ENCODE measurements around the gene ADCY2. TPM values are rescaled to one million over a fixed set of nuclear protein-coding genes. Genes with fewer than 3 reads are reported as not detected.

Gene ADCY2
- total and polyA plus RNA-seq, 2 experiments from 2014 or later: 23.8 to 74.9 TPM

DNA sequence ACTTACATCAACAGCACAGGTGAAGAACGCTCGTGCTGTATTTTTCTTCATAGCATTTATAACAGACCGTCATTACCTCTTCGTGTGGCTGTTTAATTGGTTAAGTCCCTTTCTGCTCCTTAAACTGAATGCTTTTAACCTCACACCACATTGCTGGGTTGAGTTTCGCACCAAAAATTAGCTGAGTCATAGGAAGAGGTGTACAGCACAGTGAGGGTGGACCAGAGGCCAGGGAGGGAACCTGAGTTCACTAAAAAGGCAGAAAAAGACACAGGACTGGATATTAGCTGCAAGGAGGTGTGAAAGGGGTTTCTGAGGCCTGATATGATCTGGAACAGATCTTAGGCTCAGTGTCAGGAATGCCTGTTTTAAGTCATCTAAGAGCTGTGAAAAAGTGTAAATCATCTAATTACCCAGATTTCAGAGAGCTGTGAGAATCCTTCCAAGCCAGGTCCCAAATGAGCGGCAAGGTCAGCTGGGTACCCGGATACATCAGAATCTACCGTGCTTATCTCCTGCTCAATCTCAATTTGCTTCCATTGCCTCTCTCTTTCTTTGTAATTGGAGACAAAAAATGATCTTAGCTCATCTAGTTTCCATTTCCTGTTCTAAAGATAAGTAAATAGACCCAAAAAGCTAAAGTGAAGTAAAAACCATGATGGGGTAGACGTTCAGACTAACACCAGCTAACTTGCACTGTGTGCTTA is 462.1 kb downstream of the ADCY2 start:
- Histone ChIP-seq H3K4me3 (no peak overlapping the region), H2AFZ (no peak overlapping the region), H3K27me3 (ENCODE audit: insufficient read depth) (no peaks in the 10 kb centered on the region), H3F3A (replicated peaks; ENCODE audit: low read depth) (no peaks in the 10 kb centered on the region), H4K20me1 (replicated peaks; ENCODE audit: insufficient read depth) (peaks cover 4% of the 10 kb centered on the region; the same call in 1 of the 2 replicates), H3K4me1 (ENCODE audit: insufficient read depth) (no peaks in the 10 kb centered on the region), H3K4me2 (no peak overlapping the region), H3K27ac (ENCODE audit: low read depth) (no peak overlapping the region), H3K36me3 (ENCODE audit: insufficient read depth) (peaks cover 10% of the 10 kb centered on the region; the same call in 1 of the 2 replicates), H3K9me2 (ENCODE audit: insufficient read depth) (0 out of 2 replicates have a peak, but pooled peaks cover 3% of the 10 kb centered on the region), H3K79me2 (replicated peaks; ENCODE audit: insufficient read depth) (no peaks in the 10 kb centered on the region)
- peak overlapping the region; percentile 49 for H3K27ac Mint-ChIP-seq
- no peaks in the 10 kb centered on the region for H3K27me3 Mint-ChIP-seq (ENCODE audit: insufficient read depth, low read depth, poor library complexity)
- DNase-seq (ENCODE audit: low spot score) (no peak), ATAC-seq (no peak)
- no peak overlapping the region for H3K4me3 Mint-ChIP-seq
- TF ChIP-seq JUNB (IDR thresholded peaks at IDR 0.05; ENCODE audit: unreplicated experiment): no peak
- no peak for TF ChIP-seq EZH2phosphoT487 (IDR thresholded peaks at IDR 0.05; ENCODE audit: unreplicated experiment)
- no peak for TF ChIP-seq EZH2 (IDR thresholded peaks at IDR 0.05; ENCODE audit: low read depth, unreplicated experiment)
- TF ChIP-seq, protein P1, sequence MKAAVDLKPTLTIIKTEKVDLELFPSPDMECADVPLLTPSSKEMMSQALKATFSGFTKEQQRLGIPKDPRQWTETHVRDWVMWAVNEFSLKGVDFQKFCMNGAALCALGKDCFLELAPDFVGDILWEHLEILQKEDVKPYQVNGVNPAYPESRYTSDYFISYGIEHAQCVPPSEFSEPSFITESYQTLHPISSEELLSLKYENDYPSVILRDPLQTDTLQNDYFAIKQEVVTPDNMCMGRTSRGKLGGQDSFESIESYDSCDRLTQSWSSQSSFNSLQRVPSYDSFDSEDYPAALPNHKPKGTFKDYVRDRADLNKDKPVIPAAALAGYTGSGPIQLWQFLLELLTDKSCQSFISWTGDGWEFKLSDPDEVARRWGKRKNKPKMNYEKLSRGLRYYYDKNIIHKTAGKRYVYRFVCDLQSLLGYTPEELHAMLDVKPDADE (IDR thresholded peaks at IDR 0.05): no peak
- no peak for TF ChIP-seq NANOG (IDR thresholded peaks at IDR 0.05; ENCODE audit: borderline replicate concordance)
- TF ChIP-seq POLR2AphosphoS5 (IDR thresholded peaks at IDR 0.05; ENCODE audit: low read depth): no peak
- TF ChIP-seq, protein P2, sequence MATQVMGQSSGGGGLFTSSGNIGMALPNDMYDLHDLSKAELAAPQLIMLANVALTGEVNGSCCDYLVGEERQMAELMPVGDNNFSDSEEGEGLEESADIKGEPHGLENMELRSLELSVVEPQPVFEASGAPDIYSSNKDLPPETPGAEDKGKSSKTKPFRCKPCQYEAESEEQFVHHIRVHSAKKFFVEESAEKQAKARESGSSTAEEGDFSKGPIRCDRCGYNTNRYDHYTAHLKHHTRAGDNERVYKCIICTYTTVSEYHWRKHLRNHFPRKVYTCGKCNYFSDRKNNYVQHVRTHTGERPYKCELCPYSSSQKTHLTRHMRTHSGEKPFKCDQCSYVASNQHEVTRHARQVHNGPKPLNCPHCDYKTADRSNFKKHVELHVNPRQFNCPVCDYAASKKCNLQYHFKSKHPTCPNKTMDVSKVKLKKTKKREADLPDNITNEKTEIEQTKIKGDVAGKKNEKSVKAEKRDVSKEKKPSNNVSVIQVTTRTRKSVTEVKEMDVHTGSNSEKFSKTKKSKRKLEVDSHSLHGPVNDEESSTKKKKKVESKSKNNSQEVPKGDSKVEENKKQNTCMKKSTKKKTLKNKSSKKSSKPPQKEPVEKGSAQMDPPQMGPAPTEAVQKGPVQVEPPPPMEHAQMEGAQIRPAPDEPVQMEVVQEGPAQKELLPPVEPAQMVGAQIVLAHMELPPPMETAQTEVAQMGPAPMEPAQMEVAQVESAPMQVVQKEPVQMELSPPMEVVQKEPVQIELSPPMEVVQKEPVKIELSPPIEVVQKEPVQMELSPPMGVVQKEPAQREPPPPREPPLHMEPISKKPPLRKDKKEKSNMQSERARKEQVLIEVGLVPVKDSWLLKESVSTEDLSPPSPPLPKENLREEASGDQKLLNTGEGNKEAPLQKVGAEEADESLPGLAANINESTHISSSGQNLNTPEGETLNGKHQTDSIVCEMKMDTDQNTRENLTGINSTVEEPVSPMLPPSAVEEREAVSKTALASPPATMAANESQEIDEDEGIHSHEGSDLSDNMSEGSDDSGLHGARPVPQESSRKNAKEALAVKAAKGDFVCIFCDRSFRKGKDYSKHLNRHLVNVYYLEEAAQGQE (IDR thresholded peaks at IDR 0.05; ENCODE audit: unreplicated experiment): no peak
- no peak for TF ChIP-seq STAT1 (IDR thresholded peaks at IDR 0.05; ENCODE audit: unreplicated experiment)
- TF ChIP-seq ZNF331 (CRISPR knock-in tag; IDR thresholded peaks at IDR 0.05; ENCODE audit: low read depth): no peak
- TF ChIP-seq ZNF114 (CRISPR knock-in tag; IDR thresholded peaks at IDR 0.05): no peak
- TF ChIP-seq, protein P3, sequence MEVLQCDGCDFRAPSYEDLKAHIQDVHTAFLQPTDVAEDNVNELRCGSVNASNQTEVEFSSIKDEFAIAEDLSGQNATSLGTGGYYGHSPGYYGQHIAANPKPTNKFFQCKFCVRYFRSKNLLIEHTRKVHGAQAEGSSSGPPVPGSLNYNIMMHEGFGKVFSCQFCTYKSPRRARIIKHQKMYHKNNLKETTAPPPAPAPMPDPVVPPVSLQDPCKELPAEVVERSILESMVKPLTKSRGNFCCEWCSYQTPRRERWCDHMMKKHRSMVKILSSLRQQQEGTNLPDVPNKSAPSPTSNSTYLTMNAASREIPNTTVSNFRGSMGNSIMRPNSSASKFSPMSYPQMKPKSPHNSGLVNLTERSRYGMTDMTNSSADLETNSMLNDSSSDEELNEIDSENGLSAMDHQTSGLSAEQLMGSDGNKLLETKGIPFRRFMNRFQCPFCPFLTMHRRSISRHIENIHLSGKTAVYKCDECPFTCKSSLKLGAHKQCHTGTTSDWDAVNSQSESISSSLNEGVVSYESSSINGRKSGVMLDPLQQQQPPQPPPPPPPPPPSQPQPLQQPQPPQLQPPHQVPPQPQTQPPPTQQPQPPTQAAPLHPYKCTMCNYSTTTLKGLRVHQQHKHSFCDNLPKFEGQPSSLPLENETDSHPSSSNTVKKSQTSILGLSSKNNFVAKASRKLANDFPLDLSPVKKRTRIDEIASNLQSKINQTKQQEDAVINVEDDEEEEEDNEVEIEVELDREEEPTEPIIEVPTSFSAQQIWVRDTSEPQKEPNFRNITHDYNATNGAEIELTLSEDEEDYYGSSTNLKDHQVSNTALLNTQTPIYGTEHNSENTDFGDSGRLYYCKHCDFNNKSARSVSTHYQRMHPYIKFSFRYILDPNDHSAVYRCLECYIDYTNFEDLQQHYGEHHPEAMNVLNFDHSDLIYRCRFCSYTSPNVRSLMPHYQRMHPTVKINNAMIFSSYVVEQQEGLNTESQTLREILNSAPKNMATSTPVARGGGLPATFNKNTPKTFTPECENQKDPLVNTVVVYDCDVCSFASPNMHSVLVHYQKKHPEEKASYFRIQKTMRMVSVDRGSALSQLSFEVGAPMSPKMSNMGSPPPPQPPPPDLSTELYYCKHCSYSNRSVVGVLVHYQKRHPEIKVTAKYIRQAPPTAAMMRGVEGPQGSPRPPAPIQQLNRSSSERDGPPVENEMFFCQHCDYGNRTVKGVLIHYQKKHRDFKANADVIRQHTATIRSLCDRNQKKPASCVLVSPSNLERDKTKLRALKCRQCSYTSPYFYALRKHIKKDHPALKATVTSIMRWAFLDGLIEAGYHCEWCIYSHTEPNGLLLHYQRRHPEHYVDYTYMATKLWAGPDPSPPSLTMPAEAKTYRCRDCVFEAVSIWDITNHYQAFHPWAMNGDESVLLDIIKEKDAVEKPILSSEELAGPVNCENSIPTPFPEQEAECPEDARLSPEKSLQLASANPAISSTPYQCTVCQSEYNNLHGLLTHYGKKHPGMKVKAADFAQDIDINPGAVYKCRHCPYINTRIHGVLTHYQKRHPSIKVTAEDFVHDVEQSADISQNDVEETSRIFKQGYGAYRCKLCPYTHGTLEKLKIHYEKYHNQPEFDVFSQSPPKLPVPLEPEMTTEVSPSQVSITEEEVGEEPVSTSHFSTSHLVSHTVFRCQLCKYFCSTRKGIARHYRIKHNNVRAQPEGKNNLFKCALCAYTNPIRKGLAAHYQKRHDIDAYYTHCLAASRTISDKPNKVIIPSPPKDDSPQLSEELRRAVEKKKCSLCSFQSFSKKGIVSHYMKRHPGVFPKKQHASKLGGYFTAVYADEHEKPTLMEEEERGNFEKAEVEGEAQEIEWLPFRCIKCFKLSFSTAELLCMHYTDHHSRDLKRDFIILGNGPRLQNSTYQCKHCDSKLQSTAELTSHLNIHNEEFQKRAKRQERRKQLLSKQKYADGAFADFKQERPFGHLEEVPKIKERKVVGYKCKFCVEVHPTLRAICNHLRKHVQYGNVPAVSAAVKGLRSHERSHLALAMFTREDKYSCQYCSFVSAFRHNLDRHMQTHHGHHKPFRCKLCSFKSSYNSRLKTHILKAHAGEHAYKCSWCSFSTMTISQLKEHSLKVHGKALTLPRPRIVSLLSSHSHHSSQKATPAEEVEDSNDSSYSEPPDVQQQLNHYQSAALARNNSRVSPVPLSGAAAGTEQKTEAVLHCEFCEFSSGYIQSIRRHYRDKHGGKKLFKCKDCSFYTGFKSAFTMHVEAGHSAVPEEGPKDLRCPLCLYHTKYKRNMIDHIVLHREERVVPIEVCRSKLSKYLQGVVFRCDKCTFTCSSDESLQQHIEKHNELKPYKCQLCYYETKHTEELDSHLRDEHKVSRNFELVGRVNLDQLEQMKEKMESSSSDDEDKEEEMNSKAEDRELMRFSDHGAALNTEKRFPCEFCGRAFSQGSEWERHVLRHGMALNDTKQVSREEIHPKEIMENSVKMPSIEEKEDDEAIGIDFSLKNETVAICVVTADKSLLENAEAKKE (CRISPR knock-in tag; IDR thresholded peaks at IDR 0.05): no peak
- TF ChIP-seq CREB1 (CRISPR knock-in tag; IDR thresholded peaks at IDR 0.05; ENCODE audit: low read depth): no peak
- TF ChIP-seq, protein P4, sequence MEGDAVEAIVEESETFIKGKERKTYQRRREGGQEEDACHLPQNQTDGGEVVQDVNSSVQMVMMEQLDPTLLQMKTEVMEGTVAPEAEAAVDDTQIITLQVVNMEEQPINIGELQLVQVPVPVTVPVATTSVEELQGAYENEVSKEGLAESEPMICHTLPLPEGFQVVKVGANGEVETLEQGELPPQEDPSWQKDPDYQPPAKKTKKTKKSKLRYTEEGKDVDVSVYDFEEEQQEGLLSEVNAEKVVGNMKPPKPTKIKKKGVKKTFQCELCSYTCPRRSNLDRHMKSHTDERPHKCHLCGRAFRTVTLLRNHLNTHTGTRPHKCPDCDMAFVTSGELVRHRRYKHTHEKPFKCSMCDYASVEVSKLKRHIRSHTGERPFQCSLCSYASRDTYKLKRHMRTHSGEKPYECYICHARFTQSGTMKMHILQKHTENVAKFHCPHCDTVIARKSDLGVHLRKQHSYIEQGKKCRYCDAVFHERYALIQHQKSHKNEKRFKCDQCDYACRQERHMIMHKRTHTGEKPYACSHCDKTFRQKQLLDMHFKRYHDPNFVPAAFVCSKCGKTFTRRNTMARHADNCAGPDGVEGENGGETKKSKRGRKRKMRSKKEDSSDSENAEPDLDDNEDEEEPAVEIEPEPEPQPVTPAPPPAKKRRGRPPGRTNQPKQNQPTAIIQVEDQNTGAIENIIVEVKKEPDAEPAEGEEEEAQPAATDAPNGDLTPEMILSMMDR (conservative IDR thresholded peaks at IDR 0.05; ENCODE audit: low read depth in 2 of 2): no peak
- H3K4me1 Mint-ChIP-seq: peaks cover 2% of the 10 kb centered on the region; the same call in 2 of the 3 replicates
- peaks cover 13% of the 10 kb centered on the region for H3K36me3 Mint-ChIP-seq (ENCODE audit: low read depth)
- H3K9me3 Mint-ChIP-seq: no peaks in the 10 kb centered on the region

Measured in GM23338 (cell line).